Fibroblast of the aortic adventitia (primary cell): ENCODE measurements around the gene COL19A1. TPM values are rescaled to one million over a fixed set of nuclear protein-coding genes. Genes with fewer than 3 reads are reported as not detected.

ENCODE experiments used
- DNase-seq: peaks from one replicate; pipeline ENCODE4 v3.0.0-alpha.2; 2010; ENCODE audit warnings: low read depth
- H3K4me3 ChIP-seq: 2 replicates; pipeline ENCODE4 v1.5.1; 2011; ENCODE audit warnings: low read depth, mild to moderate bottlenecking, control low read depth, low read length, moderate library complexity
- CTCF ChIP-seq: IDR thresholded peaks from 2 replicates; pipeline ENCODE4 v1.5.1; 2011; ENCODE audit warnings: mild to moderate bottlenecking, low read length, control low read depth, inconsistent platforms; ENCODE audit not compliant: insufficient read depth
- total RNA-seq: library from RNA; depleted of rRNA; stranded (reverse); fragments of >200 nt; gene quantifications from 2 replicates; pipeline ENCODE4 v1.2.3, GENCODE V29; 2012; ENCODE audit warnings: low replicate concordance

The COL19A1 gene
- total RNA-seq, 1 donor: 0.09 TPM

- no peak for TF ChIP-seq CTCF
- no peak for DNase-seq
- H3K4me3 ChIP-seq: no peak overlapping the region
These were observed 304.9 kb downstream of the COL19A1 start for GRCh38 chr6:70171236-70171635.

GRCh38 chr6:70172252-70172651 is 305.9 kb downstream of the COL19A1 start:
- no peak for TF ChIP-seq CTCF
- H3K4me3 ChIP-seq: no peak overlapping the region
- DNase-seq: no peak

GRCh38 chr6:70175770-70176169 is 309.4 kb downstream of the COL19A1 start:
- DNase-seq: no peak
- no peak for TF ChIP-seq CTCF
- no peak overlapping the region for H3K4me3 ChIP-seq

- DNase-seq: no peak
- no peak for TF ChIP-seq CTCF
- H3K4me3 ChIP-seq: no peak overlapping the region
These were observed 310.6 kb downstream of the COL19A1 start for GRCh38 chr6:70176842-70177550.

- DNase-seq: no peak
- no peak for TF ChIP-seq CTCF
These were observed 314.0 kb downstream of the COL19A1 start for GRCh38 chr6:70180183-70180900.

GRCh38 chr6:70180901-70181599 is 314.7 kb downstream of the COL19A1 start:
- no peak for DNase-seq
- no peak for TF ChIP-seq CTCF

More at GRCh38 chr6:70180183-70180900, 314.0 kb downstream of the COL19A1 start:
- no peak overlapping the region for H3K4me3 ChIP-seq

More at GRCh38 chr6:70180901-70181599, 314.7 kb downstream of the COL19A1 start:
- no peak overlapping the region for H3K4me3 ChIP-seq
